AG09319 (cell line): ENCODE results near the gene ANXA6.
"Not testable (repeated sequence)": the region's sequence is repeated elsewhere in the genome, so short reads cannot be mapped to it uniquely, and the experiment has no call there.

Experiments
- DNase-seq: peaks from one replicate; pipeline ENCODE4 v3.0.0-alpha.2; 2010; ENCODE audit warnings: low read depth; ENCODE audit errors: extremely low read depth
- TF ChIP-seq, protein P1 (sequence below): IDR thresholded peaks from 2 replicates; pipeline ENCODE4 v1.5.1; 2011; ENCODE audit warnings: low read depth, mild to moderate bottlenecking, inconsistent platforms, low read length, moderate library complexity

The ANXA6 gene

DNA sequence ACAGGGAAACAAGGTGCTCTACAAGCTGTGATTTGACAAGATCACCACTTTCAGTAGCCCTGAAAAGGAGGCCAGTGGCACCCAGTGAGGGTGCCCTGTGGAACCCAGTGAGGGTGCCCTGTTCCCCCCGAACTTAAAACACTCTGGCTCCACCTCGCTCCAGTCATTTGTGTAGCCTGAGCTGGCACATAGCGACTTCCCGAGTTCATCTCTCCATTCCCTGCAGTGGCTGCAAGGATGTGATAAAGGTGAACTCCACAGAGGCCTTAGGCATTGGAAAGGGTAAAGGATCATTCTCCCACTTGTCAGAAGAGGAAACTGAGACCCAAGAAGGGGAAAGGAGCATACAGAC lies 21.9 kb upstream of the ANXA6 start:
- TF ChIP-seq, protein P1, sequence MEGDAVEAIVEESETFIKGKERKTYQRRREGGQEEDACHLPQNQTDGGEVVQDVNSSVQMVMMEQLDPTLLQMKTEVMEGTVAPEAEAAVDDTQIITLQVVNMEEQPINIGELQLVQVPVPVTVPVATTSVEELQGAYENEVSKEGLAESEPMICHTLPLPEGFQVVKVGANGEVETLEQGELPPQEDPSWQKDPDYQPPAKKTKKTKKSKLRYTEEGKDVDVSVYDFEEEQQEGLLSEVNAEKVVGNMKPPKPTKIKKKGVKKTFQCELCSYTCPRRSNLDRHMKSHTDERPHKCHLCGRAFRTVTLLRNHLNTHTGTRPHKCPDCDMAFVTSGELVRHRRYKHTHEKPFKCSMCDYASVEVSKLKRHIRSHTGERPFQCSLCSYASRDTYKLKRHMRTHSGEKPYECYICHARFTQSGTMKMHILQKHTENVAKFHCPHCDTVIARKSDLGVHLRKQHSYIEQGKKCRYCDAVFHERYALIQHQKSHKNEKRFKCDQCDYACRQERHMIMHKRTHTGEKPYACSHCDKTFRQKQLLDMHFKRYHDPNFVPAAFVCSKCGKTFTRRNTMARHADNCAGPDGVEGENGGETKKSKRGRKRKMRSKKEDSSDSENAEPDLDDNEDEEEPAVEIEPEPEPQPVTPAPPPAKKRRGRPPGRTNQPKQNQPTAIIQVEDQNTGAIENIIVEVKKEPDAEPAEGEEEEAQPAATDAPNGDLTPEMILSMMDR: no peak
- DNase-seq: no peak

DNA sequence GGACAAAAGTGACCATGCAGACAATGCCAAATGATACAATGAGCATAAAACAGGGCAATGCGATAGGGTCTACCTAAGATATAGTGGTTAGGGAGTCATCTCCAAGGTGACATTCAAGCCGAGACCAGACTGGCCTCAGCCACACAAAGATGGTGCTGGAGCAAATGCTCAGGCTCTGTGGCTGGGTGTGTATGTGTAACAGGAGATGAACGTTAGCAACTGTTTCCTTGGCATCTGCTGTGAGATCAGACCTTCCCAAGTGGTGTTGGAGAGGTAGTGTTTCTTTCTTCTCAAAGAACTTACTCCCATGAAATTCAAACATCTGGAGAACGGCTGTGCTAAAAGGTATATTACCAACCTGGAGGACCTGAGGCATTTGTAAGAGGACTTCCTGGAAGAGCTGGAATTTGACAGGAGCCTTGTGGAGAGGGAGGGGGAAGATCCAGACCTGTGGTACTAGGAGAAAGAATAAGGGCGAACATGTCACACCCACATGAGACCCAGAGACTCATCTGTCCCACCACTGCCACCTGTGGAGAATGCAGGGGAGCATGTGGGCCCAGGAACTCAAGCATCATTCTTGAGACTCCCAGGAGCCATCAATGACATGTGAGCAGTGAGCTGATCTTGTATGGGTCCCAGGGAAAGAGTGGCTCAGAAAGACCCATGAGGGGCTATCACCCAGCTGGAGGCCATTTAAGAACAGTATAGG lies 21.4 kb upstream of the ANXA6 start:
- TF ChIP-seq, protein P1: no peak
- no peak for DNase-seq

DNA sequence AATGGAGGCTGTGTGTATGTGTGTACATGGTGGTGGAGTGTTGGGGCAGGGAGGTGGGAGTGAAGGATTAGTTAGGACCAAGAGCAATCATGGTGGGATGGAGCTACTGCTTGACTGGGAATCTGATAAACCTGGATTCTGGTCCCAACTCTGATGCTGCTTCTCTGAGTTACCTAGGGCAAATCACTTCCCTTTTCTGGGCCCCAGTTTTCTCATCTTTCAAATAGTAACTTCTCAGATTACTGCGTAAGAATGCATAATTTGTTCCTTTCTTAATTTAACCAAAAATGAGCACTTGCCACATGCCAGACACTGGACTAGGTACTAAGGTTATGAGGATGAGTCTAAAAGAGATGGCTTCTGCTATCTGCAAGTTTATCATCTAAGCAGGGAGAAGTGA lies 20.8 kb upstream of the ANXA6 start:
- TF ChIP-seq, protein P1: no peak
- DNase-seq: no peak

DNA sequence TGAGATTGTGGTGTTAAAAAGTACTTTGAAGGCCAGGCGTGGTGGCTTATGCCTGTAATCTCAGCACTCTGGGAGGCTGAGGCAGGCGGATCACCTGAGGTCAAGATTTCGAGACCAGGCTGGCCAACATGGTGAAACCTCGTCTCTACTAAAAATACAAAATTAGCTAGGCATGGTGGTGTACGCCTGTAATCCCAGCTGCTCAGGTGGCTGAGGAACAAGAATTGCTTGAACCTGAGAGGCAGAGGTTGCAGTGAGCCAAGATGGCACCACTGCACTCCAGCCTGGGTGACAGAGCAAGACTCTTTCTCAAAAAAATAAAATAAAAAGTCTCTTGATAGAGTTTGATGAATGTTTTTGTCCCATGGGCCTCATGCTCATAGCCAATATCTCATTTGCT lies 18.7 kb upstream of the ANXA6 start:
- DNase-seq: not testable (repeated sequence)

DNA sequence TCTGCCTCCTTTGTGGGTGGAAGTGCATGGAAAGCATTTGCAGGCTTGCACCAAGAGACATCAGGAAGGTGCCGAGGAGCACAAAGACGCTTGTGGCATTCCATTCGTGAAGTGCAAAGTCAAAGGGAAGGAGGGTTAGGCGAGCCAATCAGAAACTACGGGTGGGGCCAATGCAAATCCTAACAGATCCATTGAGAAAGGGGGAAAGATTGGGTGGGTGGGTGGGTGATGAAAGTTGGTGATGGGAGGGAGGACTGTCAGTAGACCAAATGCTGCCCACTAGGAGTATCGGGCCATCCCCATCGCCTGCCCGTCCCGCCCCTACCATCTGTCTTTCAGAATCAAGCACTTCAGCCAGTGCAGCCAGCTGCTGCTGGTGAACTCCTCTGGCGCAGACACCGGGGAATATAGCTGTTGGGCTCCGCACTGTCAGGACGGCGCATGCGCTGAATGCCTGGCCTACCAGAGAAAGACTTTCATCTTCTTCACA lies 17.1 kb upstream of the ANXA6 start:
- TF ChIP-seq, protein P1: no peak
- DNase-seq: no peak

DNA sequence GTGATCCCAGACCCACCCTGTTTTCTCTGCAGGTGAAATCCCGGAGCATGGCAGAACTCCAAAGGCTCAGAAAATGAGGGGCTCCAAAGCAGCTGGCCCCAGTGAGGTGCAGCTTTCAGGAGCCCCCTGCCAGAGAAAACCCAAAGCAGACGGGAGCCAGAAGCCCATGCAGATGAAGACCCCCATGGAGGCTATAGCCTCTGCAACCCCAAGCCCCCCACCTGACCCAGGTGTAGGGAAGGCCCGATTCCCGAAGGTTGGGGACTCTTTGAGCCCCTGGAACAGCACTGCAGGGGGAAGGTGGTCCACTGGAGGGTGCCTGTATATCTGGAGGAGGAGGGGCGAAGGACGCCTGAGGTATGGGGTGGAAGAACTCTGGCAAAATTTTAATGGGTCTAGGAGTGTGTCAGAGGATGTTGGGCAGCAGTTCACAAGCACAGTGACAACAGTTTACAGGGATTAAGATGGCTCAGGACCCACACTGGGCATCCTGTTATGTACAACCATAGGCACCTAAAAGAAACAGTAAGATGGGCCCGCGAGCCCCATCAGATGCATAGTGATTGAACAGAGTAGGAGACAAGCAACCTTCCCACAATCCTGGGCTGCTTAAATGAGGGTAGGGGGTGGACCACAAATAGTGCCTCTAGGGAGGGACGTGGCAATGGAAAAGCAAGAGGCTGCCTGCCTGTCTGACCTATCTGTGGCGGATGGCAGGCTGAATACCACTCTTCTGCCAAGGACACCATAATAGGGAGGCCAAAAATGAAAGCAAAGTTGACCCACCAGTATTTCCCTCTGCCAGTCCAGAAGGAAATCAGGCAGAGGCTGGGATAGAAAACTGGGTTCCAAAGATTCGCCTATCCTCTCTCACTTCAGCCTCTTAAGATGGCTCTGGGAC lies 16.4 kb upstream of the ANXA6 start:
- no peak for DNase-seq
- TF ChIP-seq, protein P1: no peak

DNA sequence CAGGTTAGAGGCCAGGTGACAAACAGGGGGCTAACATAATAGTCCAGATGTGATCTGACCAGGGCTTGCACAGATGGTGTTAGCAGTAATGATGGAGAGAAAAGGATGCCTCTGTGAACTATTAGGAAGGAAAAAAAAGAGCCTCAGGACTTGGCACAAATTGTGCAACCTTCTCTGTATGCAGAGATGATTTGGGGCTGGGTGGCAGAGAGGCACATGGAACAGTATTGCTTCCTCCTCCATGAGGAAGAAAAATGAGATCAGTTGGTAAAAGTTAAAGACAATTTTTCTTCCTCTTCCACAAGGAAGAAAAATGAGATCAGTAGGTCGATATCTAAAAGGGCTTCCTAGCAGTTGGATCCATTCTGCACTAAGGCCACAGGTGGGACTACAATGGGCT lies 13.9 kb upstream of the ANXA6 start:
- TF ChIP-seq, protein P1: no peak
- DNase-seq: no peak
